D721Med (cell line): ENCODE measurements around the gene PITPNM1.
A peak's percentile ranks its signal among the peaks of the same experiment; 100 is the strongest.
"Not testable (repeated sequence)": the region's sequence is repeated elsewhere in the genome, so short reads cannot be mapped to it uniquely, and the experiment has no call there.

Experiments
- DNase-seq: peaks from one replicate; pipeline ENCODE4 v3.0.0; 2011; ENCODE audit warnings: low spot score; ENCODE audit not compliant: insufficient read length
- FAIRE-seq: peaks from 2 replicates; lab custom pipeline; 2011; peaks lifted over from hg19 to GRCh38; lab: Jason Lieb, UNC
- TF ChIP-seq, protein P1 (sequence below): IDR thresholded peaks from 2 replicates; pipeline ENCODE4 v1.5.1; 2012; ENCODE audit warnings: mild to moderate bottlenecking, control low read depth; ENCODE audit not compliant: insufficient read depth; ENCODE audit errors: missing control alignments

Gene PITPNM1

DNA sequence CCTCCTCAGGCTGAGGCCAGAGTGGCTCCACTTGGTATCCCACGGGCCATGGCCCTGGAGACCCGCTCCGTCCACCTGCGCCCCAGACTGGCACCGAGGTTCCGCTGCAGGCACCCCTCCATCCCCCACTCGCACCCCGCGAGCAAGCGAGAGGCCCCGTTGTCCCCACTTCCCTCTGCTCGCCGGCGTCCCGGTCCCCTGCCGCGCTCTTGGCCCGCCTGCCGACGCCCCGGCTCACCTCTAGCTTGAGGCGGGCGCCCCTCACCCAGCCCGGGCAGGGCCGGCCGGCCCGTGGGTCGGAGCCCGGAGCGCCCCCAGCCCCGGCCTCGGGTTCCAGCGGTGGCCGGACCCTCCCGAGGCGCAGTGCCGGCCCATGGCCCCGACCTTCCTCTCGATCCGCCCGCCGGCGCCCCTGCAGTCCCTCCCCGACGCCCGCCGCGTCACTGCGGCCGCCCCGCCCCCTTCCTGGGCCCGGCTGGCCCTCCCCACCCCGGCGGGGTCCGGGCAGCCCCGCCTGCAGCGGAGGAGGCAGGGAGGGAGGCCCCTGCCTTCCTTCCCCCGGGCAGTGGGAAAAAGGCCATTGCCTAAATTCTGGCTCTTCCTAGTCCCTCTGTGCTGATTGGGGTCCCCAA is at the start of gene PITPNM1:
Gene PITPNM1 (minus strand): TSS at position 414 of the 632 bp plus-strand sequence. CDS start 1,183 bp downstream, outside the sequence.
- DNase-seq = peak; percentile 34
- FAIRE-seq = no peak
- TF ChIP-seq, protein P1, sequence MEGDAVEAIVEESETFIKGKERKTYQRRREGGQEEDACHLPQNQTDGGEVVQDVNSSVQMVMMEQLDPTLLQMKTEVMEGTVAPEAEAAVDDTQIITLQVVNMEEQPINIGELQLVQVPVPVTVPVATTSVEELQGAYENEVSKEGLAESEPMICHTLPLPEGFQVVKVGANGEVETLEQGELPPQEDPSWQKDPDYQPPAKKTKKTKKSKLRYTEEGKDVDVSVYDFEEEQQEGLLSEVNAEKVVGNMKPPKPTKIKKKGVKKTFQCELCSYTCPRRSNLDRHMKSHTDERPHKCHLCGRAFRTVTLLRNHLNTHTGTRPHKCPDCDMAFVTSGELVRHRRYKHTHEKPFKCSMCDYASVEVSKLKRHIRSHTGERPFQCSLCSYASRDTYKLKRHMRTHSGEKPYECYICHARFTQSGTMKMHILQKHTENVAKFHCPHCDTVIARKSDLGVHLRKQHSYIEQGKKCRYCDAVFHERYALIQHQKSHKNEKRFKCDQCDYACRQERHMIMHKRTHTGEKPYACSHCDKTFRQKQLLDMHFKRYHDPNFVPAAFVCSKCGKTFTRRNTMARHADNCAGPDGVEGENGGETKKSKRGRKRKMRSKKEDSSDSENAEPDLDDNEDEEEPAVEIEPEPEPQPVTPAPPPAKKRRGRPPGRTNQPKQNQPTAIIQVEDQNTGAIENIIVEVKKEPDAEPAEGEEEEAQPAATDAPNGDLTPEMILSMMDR = no peak

DNA sequence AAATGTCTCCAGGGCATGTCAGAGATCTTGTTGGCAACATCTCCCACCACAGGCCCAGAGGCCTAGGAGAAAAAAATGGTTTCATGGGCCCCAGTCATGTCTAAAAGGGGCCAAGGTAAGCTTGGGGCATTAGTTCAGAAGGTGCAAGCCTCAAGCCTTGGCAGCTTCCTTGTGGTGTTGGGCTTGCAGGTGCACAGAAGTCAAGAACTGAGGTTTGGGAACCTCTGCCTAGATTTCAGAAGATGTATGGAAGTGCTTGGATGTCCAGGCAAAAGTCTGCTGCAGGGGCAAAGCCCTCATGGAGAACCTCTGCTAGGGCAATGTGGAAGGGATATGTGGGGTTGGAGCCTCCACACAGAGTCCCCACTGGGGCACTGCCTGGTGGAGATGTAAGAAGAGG is 46.5 kb upstream of the PITPNM1 start:
- DNase-seq, FAIRE-seq: not testable (repeated sequence)

DNA sequence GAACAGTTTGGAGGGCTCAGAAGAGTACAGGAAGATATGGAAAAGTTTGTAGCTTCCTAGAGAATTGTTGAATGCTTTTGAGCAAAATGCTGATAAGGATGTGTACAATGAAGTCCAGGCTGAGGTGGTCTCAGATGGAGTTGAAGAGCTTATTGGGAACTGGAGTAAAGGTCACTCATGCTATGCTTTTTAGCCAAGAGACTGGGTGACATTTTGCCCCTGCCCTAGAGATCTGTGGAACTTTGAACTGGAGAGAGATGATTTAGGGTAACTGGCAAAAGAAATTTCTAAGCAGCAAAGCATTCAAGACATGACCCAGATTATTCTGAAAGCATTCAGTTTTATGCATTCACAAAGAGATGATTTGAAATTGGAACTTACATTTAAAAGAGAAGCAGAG is 46.0 kb upstream of the PITPNM1 start:
- FAIRE-seq (no peak), DNase-seq (no peak)
- TF ChIP-seq, protein P1 = no peak

DNA sequence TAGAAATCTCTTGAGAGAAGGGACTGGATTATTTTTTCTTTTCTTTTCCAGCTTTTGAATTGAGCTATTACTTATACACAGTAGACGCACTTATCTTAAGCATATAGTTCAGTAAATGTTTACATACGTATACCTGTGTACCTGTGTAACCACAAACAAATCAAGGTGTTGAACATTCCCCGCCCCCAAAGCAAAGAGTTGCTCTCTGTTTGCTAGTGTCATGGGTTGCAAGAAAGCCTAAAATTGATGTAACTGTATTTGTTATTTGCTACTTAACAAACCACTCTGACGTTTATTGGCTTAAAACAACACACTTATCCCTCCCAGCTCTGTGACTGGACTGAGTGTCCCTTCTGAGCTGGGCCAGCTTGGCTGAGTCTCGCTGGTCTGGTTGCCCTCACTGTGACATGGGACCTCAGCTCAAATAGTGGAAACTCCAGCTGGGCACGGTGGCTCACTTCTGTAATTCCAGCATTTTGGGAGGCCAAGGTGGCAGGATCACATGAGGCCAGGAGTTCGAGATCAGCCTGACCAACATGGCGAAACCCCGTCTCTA is 43.5 kb upstream of the PITPNM1 start:
- FAIRE-seq (no peak), DNase-seq (no peak)
- TF ChIP-seq, protein P1 = no peak

DNA sequence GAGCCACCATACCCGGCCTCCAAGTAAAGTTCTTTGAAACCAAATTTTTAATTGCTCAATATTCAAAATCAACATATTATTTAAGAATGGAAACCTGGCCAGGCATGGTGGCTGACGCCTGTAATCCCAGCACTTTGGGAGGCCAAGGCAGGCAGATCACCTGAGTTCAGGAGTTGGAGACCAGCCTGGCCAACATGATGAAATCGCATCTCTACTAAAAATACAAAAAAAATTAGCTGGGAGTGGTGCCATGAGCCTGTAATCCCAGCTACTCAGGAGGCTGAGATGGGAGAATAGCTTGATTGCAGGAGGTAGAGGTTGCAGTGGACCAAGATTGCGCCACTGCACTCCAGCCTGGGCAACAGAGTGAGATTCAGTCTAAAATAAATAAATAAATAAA is 42.9 kb upstream of the PITPNM1 start:
- FAIRE-seq, DNase-seq: not testable (repeated sequence)

DNA sequence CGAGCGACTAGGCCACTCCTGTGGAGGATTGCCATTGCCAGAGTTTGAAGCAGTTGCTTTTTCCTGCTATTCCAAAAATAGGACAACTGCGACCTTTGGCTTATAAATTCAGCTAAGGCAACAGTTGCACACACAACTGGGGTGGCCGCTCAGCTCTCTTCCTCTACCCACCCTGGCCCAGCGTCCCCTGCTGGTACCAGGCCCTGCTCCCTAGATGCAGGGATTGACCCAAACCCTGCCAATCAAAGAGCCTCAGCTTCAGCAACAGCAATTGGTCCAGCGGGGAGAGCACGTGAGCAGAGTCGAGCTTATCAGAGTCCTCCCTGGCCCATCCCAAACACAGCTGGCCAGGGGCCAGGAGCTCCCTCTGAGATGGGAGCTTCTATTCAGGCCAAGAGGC is 40.1 kb upstream of the PITPNM1 start:
- TF ChIP-seq, protein P1 = peak; percentile 2
- DNase-seq (no peak), FAIRE-seq (no peak)

DNA sequence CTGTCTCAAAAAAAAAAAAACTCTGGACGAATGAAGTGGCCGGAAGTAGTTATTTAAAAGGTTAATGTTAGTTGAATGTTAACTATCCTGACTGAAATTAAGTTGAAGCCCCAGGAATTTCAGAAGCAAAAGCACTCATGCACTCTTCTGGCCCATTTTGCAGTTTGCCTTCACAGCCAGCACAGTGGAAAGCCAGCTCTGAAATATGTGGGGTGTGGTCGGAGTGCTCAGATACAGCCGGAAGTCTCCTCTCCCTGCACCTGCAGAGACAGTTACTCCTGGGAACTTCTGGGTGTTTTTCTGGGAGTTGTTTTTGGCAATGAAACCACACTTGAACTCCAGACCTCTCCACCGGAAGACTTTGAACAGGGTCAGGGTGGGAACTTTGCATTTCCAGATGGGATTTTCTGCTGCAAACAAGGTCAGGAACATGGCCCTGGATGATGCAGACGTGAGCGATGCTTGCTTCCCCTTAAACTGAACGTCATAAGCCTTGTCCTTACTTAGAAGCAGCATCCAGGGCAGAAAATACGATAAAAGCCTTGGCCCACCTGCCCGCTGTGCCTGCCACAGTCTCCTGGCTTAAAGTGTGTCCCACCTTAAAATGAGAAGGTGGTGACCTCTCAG is 39.6 kb upstream of the PITPNM1 start:
- DNase-seq (no peak), FAIRE-seq (no peak)
- TF ChIP-seq, protein P1 = no peak

DNA sequence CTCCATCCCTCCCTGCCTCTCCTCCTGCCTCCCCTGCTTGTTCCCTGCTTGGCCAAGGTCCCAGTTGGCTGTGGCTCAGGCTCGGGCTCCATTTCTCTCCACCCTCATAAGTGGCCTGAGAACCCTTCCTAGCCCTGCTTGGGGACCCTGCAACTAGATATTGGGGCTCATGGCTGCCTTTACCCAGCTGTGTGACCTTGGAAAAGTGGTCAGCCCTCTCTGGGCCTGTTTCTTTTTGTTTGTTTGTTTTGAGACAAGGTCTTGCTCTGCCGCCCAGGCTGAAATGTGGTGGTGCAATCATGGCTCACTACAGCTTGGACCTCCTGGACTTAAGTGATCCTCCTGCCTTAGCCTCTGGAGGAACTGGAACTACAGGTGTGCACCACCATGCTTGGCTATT is 38.4 kb upstream of the PITPNM1 start:
- DNase-seq (no peak), FAIRE-seq (no peak)
- TF ChIP-seq, protein P1 = no peak
